ENCODE results near the gene ZDHHC19.
A peak's percentile ranks its signal among the peaks of the same experiment; 100 is the strongest.

The ZDHHC19 gene

GRCh38 chr3:196210673-196211556 is at the start of gene ZDHHC19:
Gene ZDHHC19 (minus strand): TSS chr3:196211400. CDS start chr3:196211315, 85 bp downstream.
- DNase-seq: no peak
- H3K9me3 Mint-ChIP-seq: peaks cover 11% of the 10 kb centered on the region
- H3K4me3 Mint-ChIP-seq: no peak within 1 kb of the TSS
- H3K4me1 Mint-ChIP-seq: peaks cover 52% of the 10 kb centered on the region
- no peak for TF ChIP-seq CTCF (IDR thresholded peaks at IDR 0.05)
- H3K27ac Mint-ChIP-seq: peak within 1 kb of the TSS; percentile 49
- H3K36me3 Mint-ChIP-seq (ENCODE audit: low read depth): peaks cover 5% of the 10 kb centered on the region
- peaks cover 32% of the 10 kb centered on the region for H3K27me3 Mint-ChIP-seq (ENCODE audit: low read depth, poor library complexity)

- peaks cover 4% of the 10 kb centered on the region for H3K27me3 Mint-ChIP-seq (ENCODE audit: low read depth, poor library complexity)
- peaks cover 4% of the 10 kb centered on the region for H3K9me3 Mint-ChIP-seq
Measured at GRCh38 chr3:196260784-196261183, 49.6 kb upstream of the ZDHHC19 start.

GRCh38 chr3:196255776-196256175 is 44.6 kb upstream of the ZDHHC19 start:
- H3K27ac Mint-ChIP-seq: no peak overlapping the region
- H3K27me3 Mint-ChIP-seq (ENCODE audit: low read depth, poor library complexity): no peaks in the 10 kb centered on the region
- H3K4me1 Mint-ChIP-seq: no peaks in the 10 kb centered on the region
- TF ChIP-seq CTCF (IDR thresholded peaks at IDR 0.05): no peak
- H3K4me3 Mint-ChIP-seq: no peak overlapping the region
- H3K36me3 Mint-ChIP-seq (ENCODE audit: low read depth): peaks cover 36% of the 10 kb centered on the region
- H3K9me3 Mint-ChIP-seq: peaks cover under 1% of the 10 kb centered on the region
- DNase-seq: no peak

More at GRCh38 chr3:196260784-196261183, 49.6 kb upstream of the ZDHHC19 start:
- no peaks in the 10 kb centered on the region for H3K4me1 Mint-ChIP-seq
- peaks cover 66% of the 10 kb centered on the region for H3K36me3 Mint-ChIP-seq (ENCODE audit: low read depth)
- H3K27ac Mint-ChIP-seq: no peak overlapping the region
- DNase-seq: no peak
- TF ChIP-seq CTCF (IDR thresholded peaks at IDR 0.05): no peak
- H3K4me3 Mint-ChIP-seq: no peak overlapping the region

GRCh38 chr3:196254376-196255283 is 43.4 kb upstream of the ZDHHC19 start:
- no peak for DNase-seq
- H3K4me3 Mint-ChIP-seq: no peak overlapping the region
- H3K4me1 Mint-ChIP-seq: no peaks in the 10 kb centered on the region
- H3K27ac Mint-ChIP-seq: no peak overlapping the region
- no peaks in the 10 kb centered on the region for H3K27me3 Mint-ChIP-seq (ENCODE audit: low read depth, poor library complexity)
- no peak for TF ChIP-seq CTCF (IDR thresholded peaks at IDR 0.05)
- no peaks in the 10 kb centered on the region for H3K9me3 Mint-ChIP-seq
- H3K36me3 Mint-ChIP-seq (ENCODE audit: low read depth): peaks cover 33% of the 10 kb centered on the region

GRCh38 chr3:196251918-196252317 is 40.7 kb upstream of the ZDHHC19 start:
- Mint-ChIP-seq H3K9me3 (no peaks in the 10 kb centered on the region), H3K4me3 (no peak overlapping the region), H3K27me3 (ENCODE audit: low read depth, poor library complexity) (no peaks in the 10 kb centered on the region), H3K27ac (no peak overlapping the region), H3K36me3 (ENCODE audit: low read depth) (peaks cover 26% of the 10 kb centered on the region), H3K4me1 (no peaks in the 10 kb centered on the region)
- TF ChIP-seq CTCF (IDR thresholded peaks at IDR 0.05): no peak
- DNase-seq: no peak

Data from nephron progenitor cell (in vitro differentiated cells).